ENCODE data around the gene PPP1R13L.
A peak's percentile ranks its signal among the peaks of the same experiment; 100 is the strongest.
"Not testable (repeated sequence)": the region's sequence is repeated elsewhere in the genome, so short reads cannot be mapped to it uniquely, and the experiment has no call there.

PPP1R13L gene

GRCh38 chr19:45442408-45442777 is 37.5 kb upstream of the PPP1R13L start:
- no peak overlapping the region for H3K4me3 ChIP-seq (ENCODE audit: low read depth, low read length)
- TF ChIP-seq CTCF (IDR thresholded peaks at IDR 0.05; ENCODE audit: borderline replicate concordance, insufficient read depth, low read depth, low read length) = no peak

DNA sequence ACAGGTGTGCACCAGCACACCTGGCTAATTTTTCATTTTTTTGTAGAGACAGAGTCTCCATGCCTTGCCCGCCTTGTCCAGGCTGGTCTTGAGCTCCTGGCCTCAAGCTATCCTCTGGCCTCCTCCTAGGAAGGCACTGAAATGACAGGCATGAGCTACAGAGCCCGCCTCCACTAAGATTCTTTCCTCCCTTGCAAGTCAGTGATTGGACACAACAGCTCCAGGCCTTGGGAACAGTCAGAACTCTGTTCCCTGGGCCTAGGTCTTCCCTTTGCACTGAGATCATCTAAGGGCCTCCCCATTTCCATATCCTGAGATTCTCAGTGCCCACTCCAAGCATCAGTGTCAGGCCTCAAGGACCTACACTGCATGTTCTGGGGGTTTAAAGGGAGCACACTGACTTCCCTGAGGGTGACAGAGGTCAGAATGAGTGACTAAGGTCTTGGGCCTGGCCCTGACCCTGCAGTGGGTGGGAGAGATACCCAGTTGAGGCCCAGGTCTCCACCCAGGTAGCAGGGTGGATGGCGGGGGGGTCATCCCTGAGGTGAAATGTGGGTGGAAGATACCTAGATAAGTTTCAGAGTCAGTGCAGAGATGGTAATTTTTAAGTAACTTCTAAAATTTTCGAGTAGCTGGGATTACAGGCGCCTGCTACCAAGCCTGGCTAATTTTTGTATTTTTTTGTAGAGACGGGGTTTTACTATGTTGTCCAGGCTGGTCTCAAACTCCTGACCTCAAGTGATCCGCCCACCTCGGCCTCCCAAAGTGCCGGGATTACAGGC is 36.2 kb upstream of the PPP1R13L start:
- H3K4me3 ChIP-seq (ENCODE audit: low read depth, low read length) = no peak overlapping the region
- TF ChIP-seq CTCF (IDR thresholded peaks at IDR 0.05; ENCODE audit: borderline replicate concordance, insufficient read depth, low read depth, low read length) = no peak

GRCh38 chr19:45440259-45440638 is 35.4 kb upstream of the PPP1R13L start:
- no peak for TF ChIP-seq CTCF (IDR thresholded peaks at IDR 0.05; ENCODE audit: borderline replicate concordance, insufficient read depth, low read depth, low read length)
- H3K4me3 ChIP-seq (ENCODE audit: low read depth, low read length) = peak overlapping the region; percentile 59

DNA sequence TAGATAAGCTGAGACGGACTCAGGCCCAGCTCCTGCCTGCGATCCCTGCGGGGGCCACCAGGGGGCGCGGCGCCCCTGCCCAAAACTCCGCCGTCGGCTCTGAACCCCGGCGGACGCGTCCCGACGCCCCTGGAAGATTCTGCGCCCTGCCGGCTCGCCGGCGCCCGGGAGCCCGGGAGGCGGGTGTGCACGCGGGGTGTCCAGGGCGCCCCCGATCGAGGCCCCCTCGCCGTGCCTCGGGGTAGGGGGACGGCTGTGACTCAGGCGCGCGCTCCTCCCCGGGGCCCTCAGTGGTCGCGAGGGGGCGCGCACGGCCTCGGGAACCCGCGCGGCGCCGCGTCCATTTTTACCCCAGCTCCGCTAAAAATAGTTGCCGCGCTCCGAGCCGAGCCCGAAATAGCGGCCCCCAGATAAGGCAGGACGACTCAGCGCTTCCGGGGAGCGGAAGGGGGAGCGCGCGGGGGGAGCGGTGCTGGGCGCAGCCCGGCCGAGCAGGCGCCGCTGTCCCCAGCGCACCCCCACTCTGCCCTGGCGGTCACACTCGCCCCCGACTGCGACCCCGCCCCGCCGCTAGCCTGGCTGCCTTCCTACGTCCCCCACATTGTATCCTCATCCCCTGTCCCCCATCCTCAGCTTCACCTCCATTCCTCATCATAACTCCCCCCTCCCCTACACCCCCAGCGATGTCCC is 34.8 kb upstream of the PPP1R13L start:
- TF ChIP-seq CTCF (IDR thresholded peaks at IDR 0.05; ENCODE audit: borderline replicate concordance, insufficient read depth, low read depth, low read length) = peak; percentile 93
- H3K4me3 ChIP-seq (ENCODE audit: low read depth, low read length) = peak overlapping the region; percentile 59

GRCh38 chr19:45439190-45439568 is 34.3 kb upstream of the PPP1R13L start:
- peak overlapping the region; percentile 59 for H3K4me3 ChIP-seq (ENCODE audit: low read depth, low read length)
- no peak for TF ChIP-seq CTCF (IDR thresholded peaks at IDR 0.05; ENCODE audit: borderline replicate concordance, insufficient read depth, low read depth, low read length)

DNA sequence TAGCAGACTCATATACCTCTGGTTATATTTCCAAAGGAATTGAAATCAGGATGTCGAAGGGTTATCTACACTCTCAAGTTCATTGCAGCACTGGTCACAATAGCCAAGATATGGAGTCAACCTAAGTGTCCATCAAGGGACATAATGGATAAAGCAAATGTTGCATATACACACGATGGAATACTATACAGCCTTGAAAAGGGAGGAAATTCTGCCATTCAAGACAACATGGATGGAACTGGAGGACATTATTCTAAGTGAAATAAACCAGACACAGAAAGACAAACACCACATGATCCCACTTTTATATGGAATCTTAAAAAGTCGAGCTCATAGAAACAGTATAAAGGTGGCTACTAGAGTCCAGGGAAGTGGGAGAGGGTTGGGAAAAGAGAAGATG is 32.5 kb upstream of the PPP1R13L start:
- TF ChIP-seq CTCF (IDR thresholded peaks at IDR 0.05; ENCODE audit: borderline replicate concordance, insufficient read depth, low read depth, low read length) = no peak

GRCh38 chr19:45432543-45432942 is 27.7 kb upstream of the PPP1R13L start:
- not testable (repeated sequence) for H3K4me3 ChIP-seq (ENCODE audit: low read depth, low read length)

More for the DNA sequence above, 32.5 kb upstream of the PPP1R13L start:
- H3K4me3 ChIP-seq (ENCODE audit: low read depth, low read length) = no peak overlapping the region

DNA sequence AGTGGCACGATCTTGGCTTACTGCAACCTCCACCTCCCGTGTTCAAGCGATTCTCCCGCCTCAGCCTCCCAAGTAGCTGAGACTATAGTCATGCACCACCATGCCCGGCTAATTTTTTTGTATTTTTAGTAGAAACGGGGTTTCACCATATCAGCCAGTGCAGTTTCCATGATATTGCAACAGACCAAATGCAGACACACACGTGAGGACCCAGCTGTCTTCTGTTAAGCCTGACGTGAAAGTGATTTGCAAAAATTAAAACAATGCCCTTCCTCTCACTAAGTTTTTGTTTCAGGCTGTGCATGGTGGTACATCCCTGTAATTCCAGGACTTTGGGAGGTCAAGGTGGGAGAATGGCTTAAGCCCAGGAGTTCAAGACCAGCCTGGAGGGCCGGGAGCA is 26.1 kb upstream of the PPP1R13L start:
- not testable (repeated sequence) for H3K4me3 ChIP-seq (ENCODE audit: low read depth, low read length)

DNA sequence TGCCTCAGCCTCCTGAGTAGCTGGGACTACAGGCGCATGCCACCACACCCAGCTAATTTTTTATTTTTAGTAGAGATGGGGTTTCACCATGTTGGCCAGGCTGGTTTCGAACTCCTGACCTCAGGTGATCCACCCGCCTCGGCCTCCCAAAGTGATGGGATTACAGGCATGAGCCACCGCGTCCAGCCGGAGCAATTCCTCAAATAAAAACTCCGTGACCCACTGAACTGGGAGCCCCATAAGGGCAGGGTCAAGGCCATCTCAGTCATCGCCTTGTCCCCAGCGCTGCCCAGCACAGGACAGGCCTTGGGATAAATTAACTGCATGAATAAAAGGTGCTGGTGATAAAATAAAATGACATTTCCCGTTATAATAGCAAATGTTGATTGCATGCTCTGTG is 25.0 kb upstream of the PPP1R13L start:
- H3K4me3 ChIP-seq (ENCODE audit: low read depth, low read length) = not testable (repeated sequence)

Data from GM12875 (cell line).